Aortic smooth muscle cell (primary cell): ENCODE data around the gene FAM47E. TPM values are rescaled to one million over a fixed set of nuclear protein-coding genes. Genes with fewer than 3 reads are reported as not detected.

Experiments
- total RNA-seq: library from RNA; depleted of rRNA; stranded (reverse); fragments of >200 nt; gene quantifications from 2 replicates; pipeline ENCODE4 v1.2.3, GENCODE V29; 2014

FAM47E gene, protein sequence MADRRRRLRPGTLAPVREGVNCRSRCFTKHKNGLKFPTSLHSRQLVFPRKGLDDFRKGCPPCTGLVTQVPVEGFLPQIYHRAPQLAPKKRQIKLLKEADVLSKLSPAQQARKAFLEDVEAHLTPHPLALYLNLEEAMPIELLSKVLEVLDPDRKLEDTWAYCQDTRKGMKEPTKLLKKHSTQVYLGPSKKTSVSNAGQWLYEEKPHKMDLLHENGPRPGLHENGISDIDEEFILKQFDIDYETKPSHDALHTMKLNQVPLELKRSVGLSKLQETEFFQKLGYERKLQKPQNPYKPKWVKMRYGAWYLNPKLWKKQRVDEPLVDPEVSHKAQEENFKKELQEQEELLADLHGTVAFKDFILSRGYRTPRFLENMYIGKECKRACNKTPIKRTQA
- total RNA-seq, result 0.66 and 0.99 TPM in 2 replicates

DNA sequence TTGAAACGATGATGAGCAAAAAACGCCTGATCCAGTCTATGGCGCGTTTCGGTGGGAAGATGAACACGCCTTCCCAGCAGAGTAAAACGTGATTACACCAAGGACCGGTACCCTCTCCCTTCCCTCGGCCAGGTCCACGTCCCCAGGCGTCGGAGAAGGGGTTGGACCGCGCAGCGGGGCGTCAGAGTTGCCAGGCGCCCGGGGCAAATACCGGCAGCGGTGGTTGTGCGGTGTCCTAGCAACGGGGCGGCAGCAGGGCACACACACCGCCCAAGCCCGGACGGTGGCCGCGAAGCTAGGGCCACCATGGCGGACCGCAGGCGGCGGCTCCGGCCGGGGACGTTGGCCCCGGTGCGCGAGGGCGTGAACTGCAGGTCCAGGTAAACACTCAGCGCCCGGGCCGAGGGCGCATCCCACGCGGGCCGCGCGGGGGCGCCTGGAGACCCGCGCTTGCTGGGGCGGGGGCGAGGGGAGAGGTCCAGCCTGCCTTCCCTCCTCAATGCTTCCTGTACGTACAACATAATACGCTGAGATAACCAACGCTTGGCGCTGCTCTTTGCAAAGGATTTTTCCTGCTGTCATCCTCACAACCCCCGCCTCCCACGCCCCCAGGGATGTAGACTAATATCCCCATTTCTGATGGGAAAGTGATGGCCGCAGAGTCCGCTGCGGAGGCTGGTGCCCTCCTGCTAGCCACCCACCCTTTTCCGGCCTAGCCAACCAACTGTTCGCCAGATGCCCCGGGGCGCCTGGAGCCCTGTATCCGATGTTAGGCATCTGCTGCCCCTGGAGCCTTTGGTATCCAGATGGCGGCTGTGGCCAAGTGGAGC is at the start of gene FAM47E:
Gene FAM47E, plus strand, starts transcription at position 281 of the 830 bp plus-strand sequence. Its CDS starts 26 bp downstream, at position 307.

DNA sequence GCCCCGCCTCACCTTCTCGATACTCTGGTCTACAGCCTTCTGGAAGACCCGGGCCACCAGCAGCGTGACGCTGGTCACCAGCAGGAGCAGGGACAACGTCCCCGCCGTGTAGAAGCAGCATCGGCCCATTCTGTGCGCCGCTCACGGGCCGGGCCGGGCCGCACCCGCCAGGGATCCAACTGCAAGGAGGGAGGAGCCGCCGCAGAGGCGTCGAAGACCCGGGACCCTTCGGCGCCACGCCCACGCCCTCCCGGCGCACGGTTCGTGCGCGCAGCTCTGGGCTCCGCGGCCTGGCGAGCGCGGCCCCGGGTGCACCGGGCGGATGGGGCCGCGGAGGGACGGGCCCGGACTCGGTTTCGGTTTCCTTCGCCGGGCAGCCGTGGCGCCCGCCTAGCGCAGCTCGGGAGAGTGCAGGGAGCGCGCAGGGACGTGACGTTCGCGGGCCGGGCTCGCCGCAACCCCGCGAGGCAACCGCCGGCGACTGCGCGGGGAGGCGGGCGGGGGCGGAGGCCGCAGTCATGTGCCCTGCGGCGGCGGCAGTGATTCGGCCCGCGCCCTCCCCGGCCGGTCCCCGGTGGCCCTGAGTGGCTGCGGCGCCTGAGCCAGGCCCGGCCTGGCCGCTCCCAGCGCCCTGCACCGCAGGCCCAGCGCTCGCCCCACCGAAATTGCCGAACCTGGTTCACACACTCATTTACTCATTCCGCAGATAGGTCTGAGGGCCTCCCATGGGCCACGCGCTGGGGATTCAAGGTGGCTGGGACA is 37.9 kb upstream of the FAM47E start, which contains the start of gene SCARB2:
Gene SCARB2, minus strand, starts transcription at position 410 of the 762 bp plus-strand sequence. Its CDS starts 281 bp downstream, at position 129.

DNA sequence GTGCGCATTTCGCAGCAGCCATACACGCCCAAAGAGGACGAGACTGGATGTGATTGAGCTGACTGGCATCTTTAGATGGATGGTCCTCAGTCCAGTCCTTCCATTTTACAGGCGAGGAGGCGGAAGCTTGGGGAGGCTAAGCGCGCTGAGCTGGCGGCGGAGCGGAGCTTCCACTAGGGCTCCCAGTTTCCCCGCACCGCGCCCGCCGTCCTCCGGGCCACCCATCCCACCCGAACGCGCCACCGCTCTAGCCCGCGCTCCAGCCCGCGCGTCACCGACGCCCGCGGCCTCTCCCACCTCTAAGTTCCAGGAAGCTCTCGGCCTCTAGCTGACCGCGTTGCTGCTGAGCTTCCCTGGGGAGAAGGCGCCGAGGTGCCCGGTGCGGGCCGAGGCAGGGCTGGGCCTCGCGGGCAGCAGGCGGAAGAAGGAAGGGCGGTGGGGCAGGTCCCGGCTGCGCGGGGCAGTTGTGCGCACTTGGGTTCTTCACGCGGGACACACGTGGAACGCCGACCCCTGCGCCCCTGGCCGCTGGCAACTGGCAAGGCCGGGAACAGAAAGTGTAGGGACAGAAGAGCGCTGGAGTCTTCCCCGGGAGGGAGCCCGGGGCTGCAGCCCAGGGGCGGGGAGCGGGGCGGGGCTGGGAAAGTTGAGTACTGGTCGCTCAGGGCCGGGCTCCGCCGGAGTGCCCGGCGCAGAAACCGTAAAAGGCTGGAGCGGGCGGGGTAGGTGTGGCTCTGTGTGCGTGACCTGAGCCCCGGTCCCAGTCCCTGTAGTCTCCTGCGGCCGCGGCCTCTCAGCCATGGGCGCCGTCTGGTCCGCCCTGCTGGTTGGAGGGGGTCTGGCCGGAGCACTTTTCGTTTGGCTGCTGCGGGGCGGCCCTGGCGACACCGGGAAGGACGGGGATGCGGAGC is 54.7 kb downstream of the FAM47E start, which contains the start of gene STBD1:
Gene STBD1, plus strand, starts transcription at position 763 of the 911 bp plus-strand sequence. Its CDS starts 37 bp downstream, at position 800.

Other genes starting within 250 kb of the FAM47E start
- not detected in 2 replicates for gene CXCL9, start 244.2 kb upstream of the FAM47E start, total RNA-seq
- not detected in 2 replicates for gene CXCL10, start 228.2 kb upstream of the FAM47E start, total RNA-seq
- gene CXCL11, start 215.7 kb upstream of the FAM47E start, total RNA-seq, result under 0.01 TPM in 1 of 2 replicates, not detected in the other
- gene ART3, start 177.0 kb upstream of the FAM47E start, total RNA-seq, result not detected in 2 replicates
- gene NUP54, start 103.3 kb upstream of the FAM47E start, total RNA-seq, result 48.9 and 59.7 TPM in 2 replicates
- 408 and 562 TPM in 2 replicates for gene SCARB2, start 37.9 kb upstream of the FAM47E start, total RNA-seq
- 7.0 and 8.6 TPM in 2 replicates for gene STBD1, start 55.0 kb downstream of the FAM47E start, total RNA-seq
- 0.68 and 0.79 TPM in 2 replicates for gene CCDC158, start 169.4 kb downstream of the FAM47E start, total RNA-seq
- gene SHROOM3, start 183.5 kb downstream of the FAM47E start, total RNA-seq, result 7.0 and 13.7 TPM in 2 replicates